ENCODE measurements around the gene DOCK2. TPM values are rescaled to one million over a fixed set of nuclear protein-coding genes. Genes with fewer than 3 reads are reported as not detected.

Gene DOCK2
- polyA plus RNA-seq, 3 donors = 57.5 to 178 (median 115) TPM

DNA sequence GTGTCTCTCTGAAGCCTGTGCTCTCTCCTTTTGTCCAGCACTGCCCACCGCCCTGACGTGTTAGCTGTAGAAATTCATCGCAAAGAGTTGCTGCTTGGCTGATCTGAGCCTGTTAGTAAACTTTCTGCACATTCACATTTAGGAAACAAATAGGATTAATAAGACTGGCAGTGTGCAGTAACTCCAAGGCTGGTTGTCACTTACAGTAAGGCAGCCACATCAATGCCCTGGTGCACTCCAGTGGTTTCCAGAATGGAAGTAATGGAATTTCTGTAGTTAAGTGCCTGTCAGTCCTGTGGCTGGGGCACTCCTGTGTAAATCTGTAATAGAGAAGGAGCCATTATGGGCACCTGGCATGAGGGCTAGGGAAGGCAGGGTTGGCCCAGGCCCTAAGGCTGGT, 70.6 kb downstream of the DOCK2 start:
- Mint-ChIP-seq H3K9me3 (no peaks in the 10 kb centered on the region), H3K27ac (peak overlapping the region in 2 of 7 donors; percentile 14 to 42), H3K4me1 (no peaks in the 10 kb centered on the region), H3K36me3 (peaks cover 96 to 99% of the 10 kb centered on the region in 2 donors), H3K27me3 (ENCODE audit: low read depth in 3 of 3) (peaks cover 0 to 1% (median 0%) of the 10 kb centered on the region in 3 donors), H3K4me3 (no peak overlapping the region)
- H3K4me3 ChIP-seq (replicated peaks in 1 of 3; ENCODE audit: low read depth in 2 of 3, low read length in 3 of 3) = no peak overlapping the region
- H3K79me2 ChIP-seq (ENCODE audit: insufficient read depth, low read length) = no peaks in the 10 kb centered on the region
- intact Hi-C loops (cut with micrococcal nuclease) = no loop called here
- H2AFZ ChIP-seq (ENCODE audit: insufficient read depth, low read depth, low read length, poor library complexity, severe bottlenecking) = no peak overlapping the region
- peaks cover 85% of the 10 kb centered on the region for H4K20me1 ChIP-seq (ENCODE audit: insufficient read depth, low read length)
- H3K4me1 ChIP-seq (ENCODE audit: control insufficient read depth in 1 of 2, insufficient read depth in 2 of 2, low read length in 2 of 2) = no peaks in the 10 kb centered on the region
- H3K9ac ChIP-seq (ENCODE audit: insufficient read depth, low read length, poor library complexity, severe bottlenecking) = no peak overlapping the region
- WGBS (ENCODE audit: insufficient coverage) = no CpG with 5 or more reads among the region's 3 CpGs
- DNase-seq = no peak
- H3K9me3 ChIP-seq (replicated peaks in 1 of 2; ENCODE audit: control insufficient read depth in 1 of 2, insufficient read depth in 1 of 2, low read length in 2 of 2) = no peaks in the 10 kb centered on the region
- H3K27me3 ChIP-seq (ENCODE audit: control insufficient read depth in 2 of 2, insufficient read depth in 2 of 2, low read length in 2 of 2) = no peaks in the 10 kb centered on the region
- peaks cover 99 to 100% of the 10 kb centered on the region in 2 donors for H3K36me3 ChIP-seq (replicated peaks in 1 of 2; ENCODE audit: control insufficient read depth in 1 of 2, insufficient read depth in 2 of 2, low read length in 2 of 2)
- TF ChIP-seq, protein P1, sequence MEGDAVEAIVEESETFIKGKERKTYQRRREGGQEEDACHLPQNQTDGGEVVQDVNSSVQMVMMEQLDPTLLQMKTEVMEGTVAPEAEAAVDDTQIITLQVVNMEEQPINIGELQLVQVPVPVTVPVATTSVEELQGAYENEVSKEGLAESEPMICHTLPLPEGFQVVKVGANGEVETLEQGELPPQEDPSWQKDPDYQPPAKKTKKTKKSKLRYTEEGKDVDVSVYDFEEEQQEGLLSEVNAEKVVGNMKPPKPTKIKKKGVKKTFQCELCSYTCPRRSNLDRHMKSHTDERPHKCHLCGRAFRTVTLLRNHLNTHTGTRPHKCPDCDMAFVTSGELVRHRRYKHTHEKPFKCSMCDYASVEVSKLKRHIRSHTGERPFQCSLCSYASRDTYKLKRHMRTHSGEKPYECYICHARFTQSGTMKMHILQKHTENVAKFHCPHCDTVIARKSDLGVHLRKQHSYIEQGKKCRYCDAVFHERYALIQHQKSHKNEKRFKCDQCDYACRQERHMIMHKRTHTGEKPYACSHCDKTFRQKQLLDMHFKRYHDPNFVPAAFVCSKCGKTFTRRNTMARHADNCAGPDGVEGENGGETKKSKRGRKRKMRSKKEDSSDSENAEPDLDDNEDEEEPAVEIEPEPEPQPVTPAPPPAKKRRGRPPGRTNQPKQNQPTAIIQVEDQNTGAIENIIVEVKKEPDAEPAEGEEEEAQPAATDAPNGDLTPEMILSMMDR (IDR thresholded peaks at IDR 0.05) = no peak
- H3K27ac ChIP-seq (ENCODE audit: low read depth in 1 of 2, low read length in 2 of 2) = peak overlapping the region in 1 of 2 donors; percentile 40
- no peak overlapping the region for H3K4me2 ChIP-seq (replicated peaks; ENCODE audit: extremely low read depth, low read length, poor library complexity, severe bottlenecking)

DNA sequence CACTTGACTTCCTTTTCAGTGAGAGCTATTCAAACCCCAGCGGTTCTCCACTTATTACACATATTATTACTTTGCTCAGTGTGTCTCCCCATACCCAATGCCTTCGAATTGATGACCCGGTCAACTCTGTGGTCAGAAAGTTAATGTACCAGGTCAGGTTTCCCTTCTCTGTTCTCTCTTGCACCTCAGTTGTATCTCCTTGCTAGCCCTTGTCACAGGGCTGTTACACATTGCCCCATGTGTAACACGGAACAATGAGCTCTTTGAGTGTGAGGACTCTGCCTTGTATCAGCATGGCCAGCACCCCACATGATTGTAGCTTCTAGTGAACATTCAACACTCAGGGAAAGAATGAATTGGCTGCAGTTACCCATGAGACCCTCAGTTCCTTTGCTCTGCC, 73.6 kb downstream of the DOCK2 start:
- peaks cover 2% of the 10 kb centered on the region in 2 donors for H3K4me1 ChIP-seq (ENCODE audit: control insufficient read depth in 1 of 2, insufficient read depth in 2 of 2, low read length in 2 of 2)
- Mint-ChIP-seq H3K36me3 (peaks cover 96 to 98% of the 10 kb centered on the region in 2 donors), H3K4me3 (no peak overlapping the region), H3K4me1 (peaks cover 2% of the 10 kb centered on the region), H3K9me3 (no peaks in the 10 kb centered on the region), H3K27ac (peak overlapping the region in 3 of 7 donors; percentile 1 to 66 (median 25)), H3K27me3 (ENCODE audit: low read depth in 3 of 3) (peaks cover 0 to 1% (median 0%) of the 10 kb centered on the region in 3 donors)
- intact Hi-C loops (cut with micrococcal nuclease) = no loop called here
- no peaks in the 10 kb centered on the region for H3K9me3 ChIP-seq (replicated peaks in 1 of 2; ENCODE audit: control insufficient read depth in 1 of 2, insufficient read depth in 1 of 2, low read length in 2 of 2)
- TF ChIP-seq, protein P1 (IDR thresholded peaks at IDR 0.05) = no peak
- H2AFZ ChIP-seq (ENCODE audit: insufficient read depth, low read depth, low read length, poor library complexity, severe bottlenecking) = no peak overlapping the region
- no peaks in the 10 kb centered on the region for H3K27me3 ChIP-seq (ENCODE audit: control insufficient read depth in 2 of 2, insufficient read depth in 2 of 2, low read length in 2 of 2)
- no peak overlapping the region for H3K4me3 ChIP-seq (replicated peaks in 1 of 3; ENCODE audit: low read depth in 2 of 3, low read length in 3 of 3)
- H3K27ac ChIP-seq (ENCODE audit: low read depth in 1 of 2, low read length in 2 of 2) = peak overlapping the region in 1 of 2 donors; percentile 22
- peaks cover 98 to 100% of the 10 kb centered on the region in 2 donors for H3K36me3 ChIP-seq (replicated peaks in 1 of 2; ENCODE audit: control insufficient read depth in 1 of 2, insufficient read depth in 2 of 2, low read length in 2 of 2)
- 60% methylated on average over 2 of the region's 4 CpGs for WGBS (ENCODE audit: insufficient coverage)
- no peak for DNase-seq
- H3K9ac ChIP-seq (ENCODE audit: insufficient read depth, low read length, poor library complexity, severe bottlenecking) = no peak overlapping the region
- H3K79me2 ChIP-seq (ENCODE audit: insufficient read depth, low read length) = no peaks in the 10 kb centered on the region
- no peak overlapping the region for H3K4me2 ChIP-seq (replicated peaks; ENCODE audit: extremely low read depth, low read length, poor library complexity, severe bottlenecking)
- H4K20me1 ChIP-seq (ENCODE audit: insufficient read depth, low read length) = peaks cover 78% of the 10 kb centered on the region

Data from CD14-positive monocyte (primary cell).